Vagina (tissue), 2 donors: ENCODE measurements around the gene LPXN. TPM values are rescaled to one million over a fixed set of nuclear protein-coding genes. Genes with fewer than 3 reads are reported as not detected.

Source experiments
- DNase-seq, 2 donors: peaks; one replicate each; pipeline ENCODE4 v3.0.0-alpha.2; 2017; ENCODE audit errors: extremely low spot score in 2 of 2
- H3K27ac ChIP-seq: fragments of 200-600 bp; sonication (generic); one replicate; pipeline ENCODE4 v1.5.1; 2019
- H3K27me3 ChIP-seq: fragments of 200-600 bp; sonication (generic); one replicate; pipeline ENCODE4 v1.5.1; 2019
- H3K36me3 ChIP-seq, 2 donors: fragments of 200-600 bp; sonication (generic); one replicate each; pipeline ENCODE4 v1.5.1; 2017 to 2019
- H3K4me1 ChIP-seq: fragments of 200-600 bp; sonication (generic); one replicate; pipeline ENCODE4 v1.5.1; 2019
- H3K4me3 ChIP-seq, 2 donors: fragments of 200-600 bp; sonication (generic); 1 replicate in 1 of 2; 2 replicates in 1 of 2; pipeline ENCODE4 v1.5.1; 2016 to 2019
- H3K9me3 ChIP-seq: fragments of 200-600 bp; sonication (generic); one replicate; pipeline ENCODE4 v1.5.1; 2019
- CTCF ChIP-seq, 3 experiments: fragments of 450-650 bp in 2 of 3; fragments of 200-600 bp in 1 of 3; sonication (generic) in 1 of 3; IDR thresholded peaks; one replicate each; pipeline ENCODE4 v1.5.1; 2017 to 2019; ENCODE audit warnings: antibody characterized with exemption in 3 of 3, mild to moderate bottlenecking in 2 of 3, moderate library complexity in 2 of 3
- POLR2A ChIP-seq, 2 donors: fragments of 450-650 bp; IDR thresholded peaks; one replicate each; pipeline ENCODE4 v1.6.1; 2017; ENCODE audit warnings: antibody characterized with exemption in 2 of 2, mild to moderate bottlenecking in 2 of 2, moderate library complexity in 2 of 2
- POLR2AphosphoS5 ChIP-seq, 2 donors: sonication (generic); formaldehyde crosslinking; IDR thresholded peaks; one replicate each; pipeline ENCODE4 v1.9.0; 2017; ENCODE audit warnings: antibody characterized with exemption in 2 of 2, mild to moderate bottlenecking in 2 of 2, low read depth in 1 of 2; ENCODE audit not compliant: insufficient read depth in 1 of 2
- intact Hi-C: fragments of 100-400 bp; cut with DNase I; formaldehyde crosslinking; loops from one replicate; pipeline ENCODE4 v1.15.1; 2023
- total RNA-seq: library from RNA; depleted of rRNA; stranded (reverse); fragments of >200 nt; gene quantifications from one replicate; pipeline ENCODE4 v1.2.3, GENCODE V29; 2016

Gene LPXN
- total RNA-seq, 1 donor from 2014 or later, result 24.3 TPM

GRCh38 chr11:58608331-58608730, 32.7 kb upstream of the LPXN start:
- peaks cover 0 to 36% of the 10 kb centered on the region in 2 donors for H3K36me3 ChIP-seq
- TF ChIP-seq CTCF (IDR thresholded peaks at IDR 0.05), result no peak
- TF ChIP-seq POLR2A (IDR thresholded peaks at IDR 0.05), result no peak
- no peak for TF ChIP-seq POLR2AphosphoS5 (IDR thresholded peaks at IDR 0.05; ENCODE audit: insufficient read depth in 1 of 2, low read depth in 1 of 2)
- H3K27ac ChIP-seq, result no peak overlapping the region
- DNase-seq, result no peak
- no peak overlapping the region for H3K4me3 ChIP-seq
- no peaks in the 10 kb centered on the region for H3K27me3 ChIP-seq
- H3K9me3 ChIP-seq, result no peaks in the 10 kb centered on the region
- peaks cover 11% of the 10 kb centered on the region for H3K4me1 ChIP-seq
- intact Hi-C loops, result no loop called here

- no peak for TF ChIP-seq POLR2A (IDR thresholded peaks at IDR 0.05)
- TF ChIP-seq POLR2AphosphoS5 (IDR thresholded peaks at IDR 0.05; ENCODE audit: insufficient read depth in 1 of 2, low read depth in 1 of 2), result no peak
- TF ChIP-seq CTCF (IDR thresholded peaks at IDR 0.05), result no peak
- H3K27me3 ChIP-seq, result no peaks in the 10 kb centered on the region
- H3K27ac ChIP-seq, result no peak overlapping the region
- no peak overlapping the region for H3K4me3 ChIP-seq
- H3K36me3 ChIP-seq, result peaks cover 0 to 24% of the 10 kb centered on the region in 2 donors
- no peak for DNase-seq
- peaks cover 11% of the 10 kb centered on the region for H3K4me1 ChIP-seq
- intact Hi-C loops, result no loop called here
- H3K9me3 ChIP-seq, result no peaks in the 10 kb centered on the region
Measured at GRCh38 chr11:58606930-58607714, 31.5 kb upstream of the LPXN start.

GRCh38 chr11:58600510-58600909, 24.9 kb upstream of the LPXN start:
- no peak for DNase-seq
- Histone ChIP-seq H3K36me3 (no peaks in the 10 kb centered on the region), H3K27me3 (no peaks in the 10 kb centered on the region), H3K4me1 (peaks cover 23% of the 10 kb centered on the region), H3K9me3 (no peaks in the 10 kb centered on the region), H3K27ac (no peak overlapping the region), H3K4me3 (no peak overlapping the region)
- intact Hi-C loops, result no loop called here
- TF ChIP-seq POLR2AphosphoS5 (IDR thresholded peaks at IDR 0.05; ENCODE audit: insufficient read depth in 1 of 2, low read depth in 1 of 2), result no peak
- TF ChIP-seq POLR2A (IDR thresholded peaks at IDR 0.05), result no peak
- TF ChIP-seq CTCF (IDR thresholded peaks at IDR 0.05), result no peak

- Histone ChIP-seq H3K27me3 (no peaks in the 10 kb centered on the region), H3K36me3 (no peaks in the 10 kb centered on the region), H3K4me3 (no peak overlapping the region), H3K27ac (no peak overlapping the region), H3K9me3 (no peaks in the 10 kb centered on the region), H3K4me1 (peaks cover 14% of the 10 kb centered on the region)
- intact Hi-C loops, result no loop called here
- DNase-seq, result no peak
- no peak for TF ChIP-seq POLR2AphosphoS5 (IDR thresholded peaks at IDR 0.05; ENCODE audit: insufficient read depth in 1 of 2, low read depth in 1 of 2)
- no peak for TF ChIP-seq POLR2A (IDR thresholded peaks at IDR 0.05)
- TF ChIP-seq CTCF (IDR thresholded peaks at IDR 0.05), result no peak
Measured at GRCh38 chr11:58597486-58598144, 22.0 kb upstream of the LPXN start.

- H3K27ac ChIP-seq, result no peak overlapping the region
- H3K4me1 ChIP-seq, result peaks cover 14% of the 10 kb centered on the region
- no peaks in the 10 kb centered on the region for H3K27me3 ChIP-seq
- H3K9me3 ChIP-seq, result no peaks in the 10 kb centered on the region
- intact Hi-C loops, result no loop called here
- DNase-seq, result no peak
- H3K4me3 ChIP-seq, result no peak overlapping the region
- TF ChIP-seq CTCF (IDR thresholded peaks at IDR 0.05) (no peak), POLR2AphosphoS5 (IDR thresholded peaks at IDR 0.05; ENCODE audit: insufficient read depth in 1 of 2, low read depth in 1 of 2) (no peak), POLR2A (IDR thresholded peaks at IDR 0.05) (no peak)
- no peaks in the 10 kb centered on the region for H3K36me3 ChIP-seq
Measured at GRCh38 chr11:58596621-58597020, 21.0 kb upstream of the LPXN start.
